SU-DHL-6 (cell line): ENCODE data around the gene EMILIN2.

Experiments
- H2AFZ ChIP-seq: fragments of 200-600 bp; sonication (generic); 2 replicates; pipeline ENCODE4 v1.6.1; 2014; ENCODE audit warnings: low read depth, mild to moderate bottlenecking, moderate library complexity, mixed read lengths, antibody characterized with exemption, low read length; ENCODE audit not compliant: severe bottlenecking
- H3F3A ChIP-seq: fragments of 200-600 bp; shearing (Covaris generic); 2 replicates; pipeline ENCODE4 v1.6.0; 2016; ENCODE audit warnings: antibody characterized with exemption, mild to moderate bottlenecking; ENCODE audit not compliant: insufficient read depth
- H3K27ac ChIP-seq: fragments of 200-600 bp; sonication (generic); 2 replicates; pipeline ENCODE4 v1.5.1; 2016; ENCODE audit warnings: low read depth, mild to moderate bottlenecking, low read length, moderate library complexity, mixed read lengths
- H3K27me3 ChIP-seq: fragments of 200-600 bp; sonication (generic), shearing (Covaris generic); 2 replicates; pipeline ENCODE4 v1.6.0; 2014; ENCODE audit warnings: mild to moderate bottlenecking, low read length
- H3K36me3 ChIP-seq: fragments of 200-600 bp; sonication (generic); 2 replicates; pipeline ENCODE4 v1.6.1; 2014; ENCODE audit warnings: mild to moderate bottlenecking, low read length, mixed read lengths
- H3K4me2 ChIP-seq: fragments of 300-600, 200-600 bp; shearing (Covaris generic), sonication (generic); 2 replicates; pipeline ENCODE4 v1.6.0; 2014; ENCODE audit warnings: low read length, low read depth, mild to moderate bottlenecking; ENCODE audit not compliant: poor library complexity, severe bottlenecking
- H3K4me3 ChIP-seq: fragments of 200-600 bp; sonication (generic); 2 replicates; pipeline ENCODE4 v1.5.1; 2014; ENCODE audit warnings: antibody characterized with exemption, low read length, mild to moderate bottlenecking, mixed read lengths; ENCODE audit not compliant: insufficient read depth, poor library complexity, severe bottlenecking
- H3K79me2 ChIP-seq: fragments of 200-600 bp; sonication (generic); 2 replicates; pipeline ENCODE4 v1.6.1; 2014; ENCODE audit warnings: mild to moderate bottlenecking, low read length, moderate library complexity; ENCODE audit not compliant: insufficient read depth
- H3K9ac ChIP-seq: fragments of 200-600 bp; sonication (generic); 2 replicates; pipeline ENCODE4 v1.7.0; 2014; ENCODE audit warnings: mild to moderate bottlenecking, low read length
- H3K9me2 ChIP-seq: fragments of 200-600 bp; sonication (generic); replicated peaks from 2 replicates; pipeline ENCODE4 v1.6.1; 2014; ENCODE audit warnings: low read length; ENCODE audit not compliant: insufficient read depth
- H3K9me3 ChIP-seq: fragments of 200-600 bp; sonication (generic); 2 replicates; pipeline ENCODE4 v1.6.1; 2014; ENCODE audit warnings: low read length, mixed read lengths; ENCODE audit not compliant: insufficient read depth
- H4K20me1 ChIP-seq: fragments of 200-600 bp; sonication (generic); 2 replicates; pipeline ENCODE4 v1.6.1; 2014; ENCODE audit warnings: low read depth, mild to moderate bottlenecking, antibody characterized with exemption, low read length, moderate library complexity, mixed read lengths
- CTCF ChIP-seq: fragments of 200-600 bp; sonication (generic); IDR thresholded peaks from one replicate; pipeline ENCODE4 v1.5.1; 2017; ENCODE audit warnings: antibody characterized with exemption, mild to moderate bottlenecking, low read length, moderate library complexity; ENCODE audit not compliant: insufficient read depth, poor library complexity, severe bottlenecking
- EZH2phosphoT487 ChIP-seq: fragments of 200-600 bp; sonication (generic), shearing (Covaris generic); conservative IDR thresholded peaks from 2 replicates; pipeline ENCODE4 v1.6.1; 2018; ENCODE audit warnings: mild to moderate bottlenecking, antibody characterized with exemption, low read length, moderate library complexity, mixed read lengths

Gene EMILIN2

GRCh38 chr18:2846636-2847316, at the start of gene EMILIN2:
Gene EMILIN2 (plus strand): TSS chr18:2847006. CDS start chr18:2847189, 183 bp downstream.
- H3K4me3 ChIP-seq = no peak within 1 kb of the TSS
- no peak within 1 kb of the TSS for H3K9ac ChIP-seq
- H3K9me3 ChIP-seq = no peaks in the 10 kb centered on the region
- H3K27me3 ChIP-seq = no peaks in the 10 kb centered on the region
- H3K9me2 ChIP-seq = no peaks in the 10 kb centered on the region
- H3F3A ChIP-seq = no peaks in the 10 kb centered on the region
- no peak within 1 kb of the TSS for H3K27ac ChIP-seq
- H2AFZ ChIP-seq = no peak within 1 kb of the TSS
- no peaks in the 10 kb centered on the region for H3K36me3 ChIP-seq
- TF ChIP-seq EZH2phosphoT487 (no peak), CTCF (no peak)
- H3K79me2 ChIP-seq = no peaks in the 10 kb centered on the region
- peak within 1 kb of the TSS; percentile 27 for H3K4me2 ChIP-seq
- no peaks in the 10 kb centered on the region for H4K20me1 ChIP-seq

DNA sequence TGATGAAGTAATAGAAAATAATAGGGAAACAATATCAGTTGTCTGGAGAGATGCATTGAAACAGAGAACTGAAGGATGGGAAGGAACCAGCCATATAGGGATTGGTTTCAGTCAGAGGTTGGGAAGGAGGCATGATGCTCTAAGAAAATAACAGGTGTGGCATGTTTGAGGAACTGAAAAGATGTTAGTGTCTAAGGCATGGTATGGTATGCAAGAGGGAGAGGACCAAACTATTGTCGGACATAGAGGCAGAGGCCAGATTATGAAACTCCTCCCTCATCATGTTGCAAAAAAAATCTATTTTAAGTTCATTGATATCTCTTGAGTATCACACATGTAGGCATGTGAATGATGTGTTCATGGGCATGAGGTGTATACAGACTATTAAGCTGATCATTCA, 48.9 kb upstream of the EMILIN2 start:
- Histone ChIP-seq H3K4me3 (no peak overlapping the region), H3K9me2 (no peaks in the 10 kb centered on the region), H3K27me3 (no peaks in the 10 kb centered on the region), H3K79me2 (no peaks in the 10 kb centered on the region), H3K27ac (no peak overlapping the region), H3F3A (peaks cover 5% of the 10 kb centered on the region; the same call in 1 of the 2 replicates), H2AFZ (no peak overlapping the region), H3K9me3 (no peaks in the 10 kb centered on the region), H3K36me3 (peaks cover 50% of the 10 kb centered on the region; the same call in 1 of the 2 replicates), H3K4me2 (no peak overlapping the region), H3K9ac (no peak overlapping the region), H4K20me1 (no peaks in the 10 kb centered on the region)
- TF ChIP-seq CTCF (no peak), EZH2phosphoT487 (no peak)

GRCh38 chr18:2799369-2799768, 47.4 kb upstream of the EMILIN2 start:
- H3K27ac ChIP-seq = no peak overlapping the region
- H3K9me2 ChIP-seq = no peaks in the 10 kb centered on the region
- TF ChIP-seq CTCF = no peak
- TF ChIP-seq EZH2phosphoT487 = no peak
- no peaks in the 10 kb centered on the region for H3K79me2 ChIP-seq
- H3K9me3 ChIP-seq = no peaks in the 10 kb centered on the region
- H3K36me3 ChIP-seq = peaks cover 55% of the 10 kb centered on the region; the same call in 1 of the 2 replicates
- H3F3A ChIP-seq = peaks cover 5% of the 10 kb centered on the region; the same call in 1 of the 2 replicates
- no peaks in the 10 kb centered on the region for H3K27me3 ChIP-seq
- no peak overlapping the region for H3K4me3 ChIP-seq
- no peak overlapping the region for H2AFZ ChIP-seq
- H3K9ac ChIP-seq = no peak overlapping the region
- no peak overlapping the region for H3K4me2 ChIP-seq
- H4K20me1 ChIP-seq = 0 out of 2 replicates have a peak, but pooled peaks cover 3% of the 10 kb centered on the region
